Activated CD4-positive, alpha-beta T cell treated with anti-CD3 and anti-CD28 coated beads, Interleukin-2, amount 10 ng/mL, durations not matched to agents 7 days and 5 days (primary cell): Measurements from ENCODE around the gene PLXNA4. TPM values are rescaled to one million over a fixed set of nuclear protein-coding genes. Genes with fewer than 3 reads are reported as not detected.

Experiments used
- CTCF ChIA-PET: fragments of 350-600 bp; sonication (Branson Sonifier 250); formaldehyde crosslinking; loops from one replicate; lab custom pipeline; 2021; ENCODE audit warnings: antibody characterized with exemption; lab: Charles Lee
- POLR2A ChIA-PET: fragments of 350-600 bp; sonication (Branson Sonifier 250); formaldehyde crosslinking; loops from one replicate; lab custom pipeline; 2021; ENCODE audit warnings: antibody characterized with exemption; lab: Charles Lee
- DNase-seq: peaks from one replicate; pipeline ENCODE4 v3.0.0-alpha.2; 2020
- H3K27ac Mint-ChIP-seq: one replicate; pipeline ENCODE4 v1.8.0; 2021; ENCODE audit warnings: mild to moderate bottlenecking, moderate library complexity, mixed read lengths
- H3K27me3 Mint-ChIP-seq: one replicate; pipeline ENCODE4 v1.8.0; 2021; ENCODE audit warnings: mixed read lengths
- H3K36me3 Mint-ChIP-seq: one replicate; pipeline ENCODE4 v1.8.0; 2021; ENCODE audit warnings: low read depth, mixed read lengths
- H3K4me1 Mint-ChIP-seq: one replicate; pipeline ENCODE4 v1.8.0; 2021; ENCODE audit warnings: mixed read lengths
- H3K4me3 Mint-ChIP-seq: one replicate; pipeline ENCODE4 v1.8.0; 2021; ENCODE audit warnings: mild to moderate bottlenecking, moderate library complexity, mixed read lengths
- H3K9me3 Mint-ChIP-seq: one replicate; pipeline ENCODE4 v1.8.0; 2021; ENCODE audit warnings: mixed read lengths
- total RNA-seq, 2 experiments: library from RNA; stranded (reverse); gene quantifications; one replicate each; pipeline ENCODE4 v1.2.3, GENCODE V29; 2021

Gene PLXNA4
- total RNA-seq = 10 to 100 TPM; 21.3 to 23.3 TPM

DNA sequence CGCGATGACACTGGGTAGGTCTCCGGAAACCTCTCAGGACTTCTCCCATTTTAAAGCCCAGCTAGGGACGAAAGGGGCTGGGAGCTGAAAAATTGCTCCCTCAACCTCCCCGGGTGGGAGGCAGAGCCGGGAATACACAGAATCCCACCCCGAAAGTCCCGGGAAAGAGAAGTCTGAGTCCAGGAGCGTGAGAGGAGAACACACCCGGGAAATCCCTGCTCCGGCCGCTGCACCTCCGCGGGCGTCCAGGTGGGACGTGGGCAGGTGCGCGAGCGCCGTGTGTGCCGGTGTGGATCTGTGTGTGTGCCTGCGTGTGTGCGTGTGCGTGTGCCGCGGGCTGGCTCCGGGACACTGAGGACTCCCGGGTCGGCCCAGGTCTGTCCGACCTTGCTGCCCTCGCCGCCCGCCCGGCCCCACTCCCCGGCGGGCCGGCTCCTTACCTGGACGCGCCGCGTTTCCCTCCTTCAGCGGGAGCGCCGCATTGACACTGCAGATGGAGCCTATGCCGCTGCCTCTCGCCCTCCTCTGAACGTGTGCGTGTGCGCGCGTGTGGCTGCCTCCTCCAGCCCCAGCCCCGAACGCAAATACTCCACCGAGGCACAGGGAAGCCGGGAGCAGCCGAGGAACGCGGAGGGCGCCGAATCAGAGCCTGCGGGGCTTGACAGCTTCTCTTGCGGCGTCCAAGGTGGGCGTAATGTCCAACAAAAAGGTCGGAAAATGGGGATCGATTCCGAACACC lies at the start of gene PLXNA4:
Gene PLXNA4 (minus strand): TSS at position 489 of the 739 bp plus-strand sequence. CDS start 67,777 bp downstream, outside the sequence.
- CTCF ChIA-PET = interaction anchor here (1.0 to 1.2 kb wide), 2 partner anchors 20 to 182 kb away, joined by 3 read pairs; no protein-coding TSS in a partner anchor
- Mint-ChIP-seq H3K36me3 (peaks cover 31% of the 10 kb centered on the region), H3K9me3 (no peaks in the 10 kb centered on the region), H3K4me3 (peak within 1 kb of the TSS; percentile 81), H3K4me1 (peaks cover 43% of the 10 kb centered on the region), H3K27ac (no peak within 1 kb of the TSS), H3K27me3 (peaks cover 75% of the 10 kb centered on the region)
- peak; percentile 21 for DNase-seq
- POLR2A ChIA-PET = no interaction called here

DNA sequence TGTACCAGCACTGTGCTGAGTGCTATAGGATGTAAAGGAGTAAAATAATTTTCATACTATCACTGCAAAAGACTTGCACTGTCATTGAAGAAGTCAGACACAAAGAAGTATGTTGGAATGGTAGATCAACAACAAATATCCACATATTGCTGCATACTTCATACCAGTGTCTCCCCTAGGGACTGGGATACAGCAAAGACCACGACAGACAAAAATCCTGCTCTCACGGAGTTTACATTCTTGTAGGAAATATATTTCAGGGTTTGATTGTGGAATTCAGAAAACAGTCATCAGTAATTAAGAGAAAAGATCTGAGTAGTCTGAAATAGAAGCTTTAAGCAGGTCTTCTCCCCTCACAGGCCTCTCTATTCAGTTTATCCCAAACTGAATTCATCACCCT lies 49.4 kb upstream of the PLXNA4 start:
- Mint-ChIP-seq H3K36me3 (no peaks in the 10 kb centered on the region), H3K27me3 (peaks cover 6% of the 10 kb centered on the region), H3K9me3 (no peaks in the 10 kb centered on the region), H3K27ac (no peak overlapping the region), H3K4me1 (no peaks in the 10 kb centered on the region), H3K4me3 (no peak overlapping the region)
- CTCF ChIA-PET = no interaction called here
- DNase-seq = no peak
- POLR2A ChIA-PET = no interaction called here

GRCh38 chr7:132622081-132622480 lies 45.8 kb upstream of the PLXNA4 start:
- ChIA-PET CTCF (no interaction called here), POLR2A (no interaction called here)
- H3K9me3 Mint-ChIP-seq = no peaks in the 10 kb centered on the region
- no peak for DNase-seq
- no peaks in the 10 kb centered on the region for H3K4me1 Mint-ChIP-seq
- H3K27ac Mint-ChIP-seq = no peak overlapping the region
- H3K27me3 Mint-ChIP-seq = peaks cover 2% of the 10 kb centered on the region
- no peak overlapping the region for H3K4me3 Mint-ChIP-seq
- no peaks in the 10 kb centered on the region for H3K36me3 Mint-ChIP-seq

DNA sequence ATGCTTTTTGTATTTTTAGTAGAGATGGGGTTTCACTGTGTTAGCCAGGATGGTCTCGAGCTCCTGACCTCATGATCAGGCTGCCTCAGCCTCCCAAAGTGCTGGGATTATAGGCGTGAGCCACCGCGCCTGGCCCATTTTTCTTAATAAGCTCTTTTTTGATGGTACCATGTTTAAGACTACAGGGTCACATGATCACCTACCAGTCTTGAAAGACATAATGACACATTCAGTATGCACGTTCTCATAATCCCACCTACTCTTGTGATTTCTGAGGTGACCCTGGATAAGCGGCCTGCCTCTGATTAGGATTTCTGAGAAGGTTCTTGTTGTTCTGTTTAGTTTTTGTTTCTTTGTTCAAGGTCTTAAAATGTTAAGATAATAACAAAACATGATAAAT lies 43.7 kb upstream of the PLXNA4 start:
- peaks cover 8% of the 10 kb centered on the region for H3K27me3 Mint-ChIP-seq
- H3K36me3 Mint-ChIP-seq = no peaks in the 10 kb centered on the region
- no peaks in the 10 kb centered on the region for H3K9me3 Mint-ChIP-seq
- CTCF ChIA-PET = interaction anchor here (0.5 kb wide), 1 partner anchor 77 kb away, joined by 3 read pairs; no protein-coding TSS in a partner anchor
- no peaks in the 10 kb centered on the region for H3K4me1 Mint-ChIP-seq
- H3K4me3 Mint-ChIP-seq = no peak overlapping the region
- no peak overlapping the region for H3K27ac Mint-ChIP-seq
- POLR2A ChIA-PET = no interaction called here
- no peak for DNase-seq

GRCh38 chr7:132618956-132619305 lies 42.7 kb upstream of the PLXNA4 start:
- ChIA-PET POLR2A (no interaction called here), CTCF (no interaction called here)
- Mint-ChIP-seq H3K4me1 (peaks cover 3% of the 10 kb centered on the region), H3K36me3 (no peaks in the 10 kb centered on the region), H3K27ac (no peak overlapping the region), H3K4me3 (no peak overlapping the region), H3K27me3 (peaks cover 13% of the 10 kb centered on the region), H3K9me3 (no peaks in the 10 kb centered on the region)
- no peak for DNase-seq

DNA sequence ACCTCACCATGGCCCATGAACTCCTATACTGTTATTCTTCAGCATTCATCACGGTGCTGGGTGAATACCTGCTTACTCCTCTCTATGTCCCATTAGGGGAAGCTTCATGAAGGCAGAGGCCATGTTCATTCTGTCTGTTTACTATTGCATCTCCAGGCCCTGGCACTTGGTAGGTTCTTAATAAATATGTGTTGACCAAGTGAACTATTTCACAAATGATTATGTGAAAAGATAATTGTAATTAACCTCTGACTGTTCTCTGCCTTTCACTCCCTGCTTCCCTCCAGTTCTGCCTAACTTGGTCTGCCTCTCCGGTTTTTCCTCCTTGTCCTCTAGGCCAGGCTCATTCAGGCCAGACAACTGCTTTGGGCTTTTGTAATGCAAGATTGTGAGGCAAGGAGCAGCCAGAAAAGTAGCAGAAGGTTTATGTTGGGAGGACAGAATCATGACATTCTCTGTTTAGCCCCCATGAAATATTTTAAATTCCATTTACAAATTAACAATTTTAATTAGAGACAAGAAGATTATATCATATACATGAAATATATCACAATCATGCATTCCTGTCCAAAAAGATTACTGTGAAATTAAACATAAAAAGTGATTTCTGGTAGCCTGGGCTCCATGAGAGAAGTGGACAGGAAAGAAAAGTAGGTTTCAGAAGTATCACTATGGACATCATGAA lies 42.1 kb upstream of the PLXNA4 start:
- ChIA-PET CTCF (no interaction called here), POLR2A (no interaction called here)
- H3K27me3 Mint-ChIP-seq = peaks cover 13% of the 10 kb centered on the region
- DNase-seq = no peak
- no peak overlapping the region for H3K4me3 Mint-ChIP-seq
- H3K4me1 Mint-ChIP-seq = peaks cover 3% of the 10 kb centered on the region
- no peak overlapping the region for H3K27ac Mint-ChIP-seq
- H3K36me3 Mint-ChIP-seq = no peaks in the 10 kb centered on the region
- H3K9me3 Mint-ChIP-seq = no peaks in the 10 kb centered on the region

DNA sequence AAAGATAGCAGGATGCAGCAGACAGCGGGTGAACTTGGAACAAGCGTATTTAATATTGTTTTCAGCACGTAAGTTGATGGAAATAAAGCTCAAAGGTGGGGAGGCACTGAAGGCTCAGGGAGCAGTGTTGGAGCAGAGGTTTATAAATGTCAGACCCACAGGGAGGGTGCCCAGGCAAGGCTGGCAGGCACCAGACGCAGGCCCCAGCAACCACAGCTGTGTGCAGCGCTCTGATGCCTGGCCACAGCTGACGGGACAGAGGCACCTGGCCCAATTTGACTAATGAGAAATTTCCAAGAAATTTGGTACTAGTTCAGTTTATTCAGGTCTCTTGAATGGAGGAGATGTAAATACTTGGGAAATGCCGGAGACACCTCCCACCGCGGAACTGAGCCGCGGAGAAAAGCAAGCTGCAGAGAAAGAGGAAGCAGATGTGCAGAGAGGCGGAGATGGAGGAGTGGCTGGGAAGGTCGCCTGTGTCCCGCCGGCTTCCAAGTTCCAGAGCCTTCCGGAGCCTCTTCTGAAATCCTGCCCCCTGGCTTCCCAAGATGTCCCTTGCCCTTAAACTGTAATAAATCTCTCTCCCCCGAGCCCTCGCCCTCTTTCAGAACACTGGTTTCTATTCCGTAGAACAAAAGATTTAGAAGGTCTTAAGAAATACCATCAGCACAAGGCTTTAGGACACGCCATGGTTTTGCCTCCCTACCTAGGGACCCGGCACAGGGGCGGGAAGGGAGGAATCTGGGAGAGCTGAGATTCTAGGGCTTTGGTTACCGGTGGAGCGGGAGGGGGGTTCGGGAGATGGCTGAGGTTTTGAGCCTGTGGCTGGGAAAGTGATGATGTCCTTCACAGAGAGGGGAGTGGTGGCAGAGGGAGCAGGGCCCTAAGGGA lies 38.4 kb upstream of the PLXNA4 start:
- Mint-ChIP-seq H3K4me1 (peaks cover 3% of the 10 kb centered on the region), H3K4me3 (peak overlapping the region; percentile 26), H3K27ac (no peak overlapping the region), H3K36me3 (no peaks in the 10 kb centered on the region), H3K27me3 (peaks cover 13% of the 10 kb centered on the region), H3K9me3 (no peaks in the 10 kb centered on the region)
- CTCF ChIA-PET = no interaction called here
- no peak for DNase-seq
- POLR2A ChIA-PET = no interaction called here

GRCh38 chr7:132613737-132614136 lies 37.5 kb upstream of the PLXNA4 start:
- H3K36me3 Mint-ChIP-seq = no peaks in the 10 kb centered on the region
- peaks cover 3% of the 10 kb centered on the region for H3K4me1 Mint-ChIP-seq
- no peak overlapping the region for H3K27ac Mint-ChIP-seq
- POLR2A ChIA-PET = no interaction called here
- CTCF ChIA-PET = no interaction called here
- H3K27me3 Mint-ChIP-seq = peaks cover 11% of the 10 kb centered on the region
- DNase-seq = no peak
- no peaks in the 10 kb centered on the region for H3K9me3 Mint-ChIP-seq
- H3K4me3 Mint-ChIP-seq = no peak overlapping the region

DNA sequence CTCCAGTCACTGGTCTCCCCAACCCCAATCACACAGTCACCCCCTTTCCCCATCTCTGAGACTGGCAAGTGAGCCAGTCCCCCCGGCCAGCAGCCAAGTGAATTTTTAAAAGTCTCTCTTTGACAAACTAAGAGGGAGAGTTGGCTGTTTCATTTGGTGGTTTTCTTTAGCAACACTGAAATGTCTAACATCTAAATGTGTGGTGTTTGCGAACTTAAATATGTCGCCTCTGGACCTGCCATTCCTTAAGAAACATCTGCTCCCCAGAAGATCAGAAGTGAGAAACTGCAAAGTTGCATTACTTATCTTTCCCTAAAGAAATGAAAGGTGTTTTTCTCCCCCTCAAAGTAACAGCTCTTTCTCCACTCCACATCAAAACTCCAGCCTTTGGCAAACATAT lies 34.7 kb upstream of the PLXNA4 start:
- DNase-seq = no peak
- Mint-ChIP-seq H3K27me3 (peaks cover 10% of the 10 kb centered on the region), H3K4me1 (peaks cover 3% of the 10 kb centered on the region), H3K36me3 (no peaks in the 10 kb centered on the region), H3K27ac (no peak overlapping the region), H3K9me3 (no peaks in the 10 kb centered on the region), H3K4me3 (no peak overlapping the region)
- POLR2A ChIA-PET = no interaction called here
- CTCF ChIA-PET = no interaction called here

- Mint-ChIP-seq H3K27me3 (peaks cover 5% of the 10 kb centered on the region), H3K27ac (no peak overlapping the region), H3K4me3 (no peak overlapping the region), H3K9me3 (no peaks in the 10 kb centered on the region), H3K36me3 (no peaks in the 10 kb centered on the region), H3K4me1 (peaks cover 3% of the 10 kb centered on the region)
- POLR2A ChIA-PET = no interaction called here
- DNase-seq = no peak
- CTCF ChIA-PET = no interaction called here
These were observed 33.7 kb upstream of the PLXNA4 start for GRCh38 chr7:132609906-132610520.

GRCh38 chr7:132609222-132609621 lies 33.0 kb upstream of the PLXNA4 start:
- Mint-ChIP-seq H3K4me1 (peaks cover 2% of the 10 kb centered on the region), H3K27me3 (no peaks in the 10 kb centered on the region), H3K9me3 (no peaks in the 10 kb centered on the region), H3K27ac (no peak overlapping the region), H3K36me3 (no peaks in the 10 kb centered on the region), H3K4me3 (no peak overlapping the region)
- no peak for DNase-seq
- ChIA-PET CTCF (interaction anchor here (0.5 kb wide), 1 partner anchor 368 kb away, joined by 3 read pairs; no protein-coding TSS in a partner anchor), POLR2A (no interaction called here)

DNA sequence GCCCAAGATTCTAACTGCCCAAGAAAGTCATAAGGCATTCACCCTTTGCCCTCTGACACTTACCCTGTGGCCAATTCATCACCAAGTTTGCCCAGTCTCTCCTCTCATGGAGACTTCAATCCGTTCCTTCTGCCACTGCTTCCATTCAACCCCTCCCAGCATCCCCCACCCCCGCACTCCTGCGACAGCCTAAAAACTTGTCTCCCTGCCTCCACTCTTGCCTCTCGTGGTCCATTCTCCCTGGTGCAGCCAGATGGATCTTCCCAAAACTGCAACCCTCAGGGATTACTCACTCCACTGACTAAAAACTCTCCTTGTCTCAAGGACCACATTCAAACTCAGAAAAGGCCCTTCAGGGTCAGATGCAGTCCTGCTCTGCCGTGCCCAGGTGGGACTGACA lies 32.3 kb upstream of the PLXNA4 start:
- Mint-ChIP-seq H3K36me3 (no peaks in the 10 kb centered on the region), H3K27ac (no peak overlapping the region), H3K9me3 (no peaks in the 10 kb centered on the region), H3K4me3 (no peak overlapping the region), H3K27me3 (no peaks in the 10 kb centered on the region), H3K4me1 (no peaks in the 10 kb centered on the region)
- CTCF ChIA-PET = no interaction called here
- DNase-seq = no peak
- POLR2A ChIA-PET = no interaction called here
